Astrocyte (in vitro differentiated cells and primary cell): Measurements from ENCODE around the gene ZSWIM7. TPM values are rescaled to one million over a fixed set of nuclear protein-coding genes. Genes with fewer than 3 reads are reported as not detected.
A peak's percentile ranks its signal among the peaks of the same experiment; 100 is the strongest.

Source experiments
- DNase-seq: peaks from one replicate; pipeline ENCODE4 v3.0.0-alpha.2; 2010; ENCODE audit warnings: low read depth
- FAIRE-seq: peaks from 2 replicates; lab custom pipeline; 2011; peaks lifted over from hg19 to GRCh38; lab: Jason Lieb, UNC
- H2AFZ ChIP-seq: 2 replicates; pipeline ENCODE4 v1.6.0; 2012; ENCODE audit warnings: low read depth, low read length, inconsistent platforms
- H3K27ac ChIP-seq: 2 replicates; pipeline ENCODE4 v1.5.1; 2011; ENCODE audit warnings: low read depth, low read length, inconsistent platforms
- H3K27me3 ChIP-seq: 2 replicates; pipeline ENCODE4 v1.6.0; 2011; ENCODE audit warnings: low read length, inconsistent platforms; ENCODE audit not compliant: insufficient read depth
- H3K36me3 ChIP-seq: 2 replicates; pipeline ENCODE4 v1.5.1; 2011; ENCODE audit warnings: low read length, inconsistent platforms; ENCODE audit not compliant: insufficient read depth
- H3K4me1 ChIP-seq: 2 replicates; pipeline ENCODE4 v1.5.1; 2011; ENCODE audit warnings: low read length, inconsistent platforms; ENCODE audit not compliant: insufficient read depth
- H3K4me2 ChIP-seq: 2 replicates; pipeline ENCODE4 v1.6.0; 2012; ENCODE audit warnings: low read length, inconsistent platforms
- H3K4me3 ChIP-seq: 2 replicates; pipeline ENCODE4 v1.5.1; 2011; ENCODE audit warnings: low read depth, mild to moderate bottlenecking, low read length, inconsistent platforms; ENCODE audit not compliant: insufficient read depth
- H3K79me2 ChIP-seq: 2 replicates; pipeline ENCODE4 v1.6.0; 2012; ENCODE audit warnings: mild to moderate bottlenecking, low read length, inconsistent platforms; ENCODE audit not compliant: insufficient read depth
- H3K9ac ChIP-seq: 2 replicates; pipeline ENCODE4 v1.6.0; 2012; ENCODE audit warnings: mild to moderate bottlenecking, low read length, inconsistent platforms
- H3K9me3 ChIP-seq: 2 replicates; pipeline ENCODE4 v1.5.1; 2012; ENCODE audit warnings: low read depth, mild to moderate bottlenecking, low read length, inconsistent platforms; ENCODE audit not compliant: insufficient read depth
- H4K20me1 ChIP-seq: 2 replicates; pipeline ENCODE4 v1.6.0; 2012; ENCODE audit warnings: low read length, inconsistent platforms; ENCODE audit not compliant: insufficient read depth
- H3K27ac Mint-ChIP-seq: one replicate; pipeline ENCODE4 v1.8.0; 2021; ENCODE audit warnings: mild to moderate bottlenecking, mixed read lengths; ENCODE audit not compliant: unreplicated experiment
- H3K27me3 Mint-ChIP-seq: one replicate; pipeline ENCODE4 v1.8.0; 2021; ENCODE audit warnings: low read depth, mixed read lengths; ENCODE audit not compliant: unreplicated experiment
- H3K36me3 Mint-ChIP-seq: one replicate; pipeline ENCODE4 v1.8.0; 2021; ENCODE audit warnings: low read depth, mixed read lengths; ENCODE audit not compliant: unreplicated experiment
- H3K4me1 Mint-ChIP-seq: one replicate; pipeline ENCODE4 v1.8.0; 2021; ENCODE audit warnings: low read depth, mixed read lengths; ENCODE audit not compliant: unreplicated experiment
- H3K4me3 Mint-ChIP-seq: one replicate; pipeline ENCODE4 v1.8.0; 2021; ENCODE audit warnings: mild to moderate bottlenecking, moderate library complexity, mixed read lengths; ENCODE audit not compliant: unreplicated experiment
- H3K9me3 Mint-ChIP-seq: one replicate; pipeline ENCODE4 v1.8.0; 2021; ENCODE audit warnings: mild to moderate bottlenecking, mixed read lengths; ENCODE audit not compliant: unreplicated experiment
- CTCF ChIP-seq: IDR thresholded peaks from 2 replicates; pipeline ENCODE4 v1.5.1; 2011; ENCODE audit warnings: low read depth, mild to moderate bottlenecking, inconsistent platforms, low read length, moderate library complexity; ENCODE audit not compliant: insufficient read depth
- EZH2 ChIP-seq: IDR thresholded peaks from 2 replicates; pipeline ENCODE4 v1.6.1; 2012; ENCODE audit warnings: mild to moderate bottlenecking, low read length, inconsistent platforms; ENCODE audit not compliant: insufficient read depth
- total RNA-seq: library from RNA; stranded (reverse); gene quantifications from 2 replicates; pipeline ENCODE4 v1.2.1, GENCODE V29; 2021

Gene ZSWIM7
- total RNA-seq, 1 donor from 2014 or later: 21.5 TPM

GRCh38 chr17:15947271-15947670 lies 52.2 kb downstream of the ZSWIM7 start:
- Mint-ChIP-seq H3K27ac (no peak overlapping the region), H3K4me1 (peaks cover 2% of the 10 kb centered on the region), H3K27me3 (peaks cover 21% of the 10 kb centered on the region), H3K4me3 (peak overlapping the region; percentile 85), H3K9me3 (no peaks in the 10 kb centered on the region), H3K36me3 (no peaks in the 10 kb centered on the region)
- Histone ChIP-seq H3K4me2 (peak overlapping the region; percentile 100), H3K4me3 (peak overlapping the region; percentile 90), H3K36me3 (no peaks in the 10 kb centered on the region), H3K27ac (peak overlapping the region; percentile 6), H3K9me3 (no peaks in the 10 kb centered on the region), H3K79me2 (peaks cover 67% of the 10 kb centered on the region), H3K4me1 (peaks cover 29% of the 10 kb centered on the region), H3K9ac (peak overlapping the region; percentile 94), H2AFZ (no peak overlapping the region), H4K20me1 (peaks cover 33% of the 10 kb centered on the region), H3K27me3 (no peaks in the 10 kb centered on the region)
- FAIRE-seq (no peak), DNase-seq (no peak)
- TF ChIP-seq EZH2 (no peak), CTCF (no peak)

GRCh38 chr17:15946611-15947120 lies 52.8 kb downstream of the ZSWIM7 start:
- TF ChIP-seq EZH2 (no peak), CTCF (no peak)
- Histone ChIP-seq H3K4me2 (peak overlapping the region; percentile 100), H4K20me1 (peaks cover 27% of the 10 kb centered on the region), H3K4me3 (peak overlapping the region; percentile 90), H3K9ac (peak overlapping the region; percentile 94), H3K9me3 (no peaks in the 10 kb centered on the region), H3K79me2 (peaks cover 61% of the 10 kb centered on the region), H3K4me1 (peaks cover 33% of the 10 kb centered on the region), H2AFZ (no peak overlapping the region), H3K27ac (peak overlapping the region; percentile 84), H3K27me3 (no peaks in the 10 kb centered on the region), H3K36me3 (no peaks in the 10 kb centered on the region)
- Mint-ChIP-seq H3K27me3 (peaks cover 21% of the 10 kb centered on the region), H3K9me3 (peaks cover 2% of the 10 kb centered on the region), H3K27ac (no peak overlapping the region), H3K4me1 (peaks cover 8% of the 10 kb centered on the region), H3K36me3 (no peaks in the 10 kb centered on the region), H3K4me3 (peak overlapping the region; percentile 85)
- DNase-seq (no peak), FAIRE-seq (no peak)

- Mint-ChIP-seq H3K36me3 (peaks cover 2% of the 10 kb centered on the region), H3K4me3 (peak overlapping the region; percentile 85), H3K27me3 (peaks cover 18% of the 10 kb centered on the region), H3K27ac (no peak overlapping the region), H3K9me3 (peaks cover 2% of the 10 kb centered on the region), H3K4me1 (peaks cover 8% of the 10 kb centered on the region)
- no peaks in the 10 kb centered on the region for H3K9me3 ChIP-seq
- H3K27me3 ChIP-seq: no peaks in the 10 kb centered on the region
- H3K36me3 ChIP-seq: no peaks in the 10 kb centered on the region
- H4K20me1 ChIP-seq: peaks cover 19% of the 10 kb centered on the region
- H3K4me3 ChIP-seq: peak overlapping the region; percentile 90
- peaks cover 51% of the 10 kb centered on the region for H3K79me2 ChIP-seq
- DNase-seq: no peak
- H3K27ac ChIP-seq: peak overlapping the region; percentile 84
- TF ChIP-seq EZH2 (no peak), CTCF (no peak)
- H3K9ac ChIP-seq: peak overlapping the region; percentile 94
- H3K4me1 ChIP-seq: peaks cover 33% of the 10 kb centered on the region
- no peak for FAIRE-seq
- peak overlapping the region; percentile 99 for H2AFZ ChIP-seq
- peak overlapping the region; percentile 100 for H3K4me2 ChIP-seq
Observed at GRCh38 chr17:15945527-15946191, 53.8 kb downstream of the ZSWIM7 start.
